ENCODE data around the gene TBC1D9B.

TBC1D9B gene

GRCh38 chr5:179828756-179829421 lies 78.8 kb downstream of the TBC1D9B start:
- 100% methylated on average over 2 of the region's 3 CpGs for WGBS (ENCODE audit: insufficient coverage)
- no peak for DNase-seq
- ChIA-PET POLR2A (interaction anchor here (0.6 to 1.0 kb wide), 3 partner anchors 9 to 358 kb away, joined by 3 read pairs; no protein-coding TSS in a partner anchor), CTCF (interaction anchor here (0.9 to 14.0 kb wide), 4 partner anchors 27 to 35 kb away, joined by 3 to 124 read pairs (median 3); partner anchors contain the start of gene LTC4S)
- H3K27me3 ChIP-seq (replicated peaks in 2 of 5; ENCODE audit: control insufficient read depth in 4 of 5, insufficient read depth in 5 of 5, low read length in 4 of 5): no peaks in the 10 kb centered on the region
- H3K4me3 ChIP-seq (ENCODE audit: control insufficient read depth in 1 of 7, extremely low read depth in 1 of 7, insufficient read depth in 4 of 7, low read depth in 2 of 7, low read length in 6 of 7): no peak overlapping the region
- H3K36me3 ChIP-seq (ENCODE audit: control insufficient read depth in 4 of 4, insufficient read depth in 4 of 4, low read length in 3 of 4): peaks cover 34 to 87% (median 72%) of the 10 kb centered on the region in 4 experiments
- no peaks in the 10 kb centered on the region for H3K9me3 ChIP-seq (ENCODE audit: control extremely low read depth in 1 of 5, control insufficient read depth in 4 of 5, insufficient read depth in 2 of 5, low read depth in 1 of 5, low read length in 4 of 5)
- peaks cover 0 to 14% (median 5%) of the 10 kb centered on the region in 4 experiments for H3K4me1 ChIP-seq (ENCODE audit: control extremely low read depth in 1 of 4, control insufficient read depth in 4 of 4, insufficient read depth in 4 of 4, low read length in 3 of 4)
- no peak overlapping the region for H3K27ac ChIP-seq (ENCODE audit: insufficient read depth in 1 of 2, low read depth in 1 of 2, low read length in 2 of 2, poor library complexity in 1 of 2, severe bottlenecking in 2 of 2)

- Histone ChIP-seq H3K4me3 (ENCODE audit: control insufficient read depth in 1 of 7, extremely low read depth in 1 of 7, insufficient read depth in 4 of 7, low read depth in 2 of 7, low read length in 6 of 7) (no peak overlapping the region), H3K36me3 (ENCODE audit: control insufficient read depth in 4 of 4, insufficient read depth in 4 of 4, low read length in 3 of 4) (peaks cover 28 to 85% (median 71%) of the 10 kb centered on the region in 4 experiments), H3K9me3 (ENCODE audit: control extremely low read depth in 1 of 5, control insufficient read depth in 4 of 5, insufficient read depth in 2 of 5, low read depth in 1 of 5, low read length in 4 of 5) (no peaks in the 10 kb centered on the region), H3K4me1 (ENCODE audit: control extremely low read depth in 1 of 4, control insufficient read depth in 4 of 4, insufficient read depth in 4 of 4, low read length in 3 of 4) (peaks cover 0 to 17% (median 7%) of the 10 kb centered on the region in 4 experiments), H3K27me3 (replicated peaks in 2 of 5; ENCODE audit: control insufficient read depth in 4 of 5, insufficient read depth in 5 of 5, low read length in 4 of 5) (no peaks in the 10 kb centered on the region), H3K27ac (ENCODE audit: insufficient read depth in 1 of 2, low read depth in 1 of 2, low read length in 2 of 2, poor library complexity in 1 of 2, severe bottlenecking in 2 of 2) (no peak overlapping the region)
- ChIA-PET CTCF (interaction anchor here (0.6 to 14.0 kb wide), 4 partner anchors 9 to 33 kb away, joined by 3 to 124 read pairs (median 3); no protein-coding TSS in a partner anchor), POLR2A (interaction anchor here (0.5 to 3.2 kb wide), 7 partner anchors 8 to 32 kb away, joined by 3 to 10 read pairs (median 3); no protein-coding TSS in a partner anchor)
- peak; percentile 66 to 92 (median 90) for DNase-seq
- 73% methylated on average over 8 of the region's 9 CpGs for WGBS (ENCODE audit: insufficient coverage)
These were observed 80.0 kb downstream of the TBC1D9B start for GRCh38 chr5:179827680-179828079.

- CTCF ChIA-PET: interaction anchor here (0.7 to 14.0 kb wide), 4 partner anchors 12 to 63 kb away, joined by 3 to 124 read pairs (median 3); no protein-coding TSS in a partner anchor
These were observed 82.0 kb downstream of the TBC1D9B start for GRCh38 chr5:179825655-179826182.

GRCh38 chr5:179824745-179825112 lies 83.0 kb downstream of the TBC1D9B start:
- no peak for DNase-seq
- no peaks in the 10 kb centered on the region for H3K27me3 ChIP-seq (replicated peaks in 2 of 5; ENCODE audit: control insufficient read depth in 4 of 5, insufficient read depth in 5 of 5, low read length in 4 of 5)
- ChIA-PET CTCF (interaction anchor here (1.0 to 14.0 kb wide), 3 partner anchors 11 to 23 kb away, joined by 3 to 124 read pairs (median 3); no protein-coding TSS in a partner anchor), POLR2A (interaction anchor here (1.4 to 3.2 kb wide), 3 partner anchors 12 to 21 kb away, joined by 4 to 10 read pairs (median 4); no protein-coding TSS in a partner anchor)
- WGBS (ENCODE audit: insufficient coverage): 100% methylated on average over 2 of the region's 3 CpGs
- no peaks in the 10 kb centered on the region for H3K9me3 ChIP-seq (ENCODE audit: control extremely low read depth in 1 of 5, control insufficient read depth in 4 of 5, insufficient read depth in 2 of 5, low read depth in 1 of 5, low read length in 4 of 5)
- no peak overlapping the region for H3K4me3 ChIP-seq (ENCODE audit: control insufficient read depth in 1 of 7, extremely low read depth in 1 of 7, insufficient read depth in 4 of 7, low read depth in 2 of 7, low read length in 6 of 7)
- peaks cover 24 to 62% (median 54%) of the 10 kb centered on the region in 4 experiments for H3K36me3 ChIP-seq (ENCODE audit: control insufficient read depth in 4 of 4, insufficient read depth in 4 of 4, low read length in 3 of 4)
- H3K4me1 ChIP-seq (ENCODE audit: control extremely low read depth in 1 of 4, control insufficient read depth in 4 of 4, insufficient read depth in 4 of 4, low read length in 3 of 4): peaks cover 0 to 36% (median 26%) of the 10 kb centered on the region in 4 experiments
- H3K27ac ChIP-seq (ENCODE audit: insufficient read depth in 1 of 2, low read depth in 1 of 2, low read length in 2 of 2, poor library complexity in 1 of 2, severe bottlenecking in 2 of 2): no peak overlapping the region

More at GRCh38 chr5:179825655-179826182, 82.0 kb downstream of the TBC1D9B start:
- Histone ChIP-seq H3K27me3 (replicated peaks in 2 of 5; ENCODE audit: control insufficient read depth in 4 of 5, insufficient read depth in 5 of 5, low read length in 4 of 5) (no peaks in the 10 kb centered on the region), H3K36me3 (ENCODE audit: control insufficient read depth in 4 of 4, insufficient read depth in 4 of 4, low read length in 3 of 4) (peaks cover 24 to 72% (median 59%) of the 10 kb centered on the region in 4 experiments), H3K4me1 (ENCODE audit: control extremely low read depth in 1 of 4, control insufficient read depth in 4 of 4, insufficient read depth in 4 of 4, low read length in 3 of 4) (peaks cover 0 to 27% (median 18%) of the 10 kb centered on the region in 4 experiments), H3K4me3 (ENCODE audit: control insufficient read depth in 1 of 7, extremely low read depth in 1 of 7, insufficient read depth in 4 of 7, low read depth in 2 of 7, low read length in 6 of 7) (no peak overlapping the region), H3K27ac (ENCODE audit: insufficient read depth in 1 of 2, low read depth in 1 of 2, low read length in 2 of 2, poor library complexity in 1 of 2, severe bottlenecking in 2 of 2) (no peak overlapping the region), H3K9me3 (ENCODE audit: control extremely low read depth in 1 of 5, control insufficient read depth in 4 of 5, insufficient read depth in 2 of 5, low read depth in 1 of 5, low read length in 4 of 5) (no peaks in the 10 kb centered on the region)
- POLR2A ChIA-PET: interaction anchor here (1.4 to 3.2 kb wide), 3 partner anchors 11 to 22 kb away, joined by 4 to 10 read pairs (median 4); no protein-coding TSS in a partner anchor
- 96% methylated on average over 9 of the region's 13 CpGs for WGBS (ENCODE audit: insufficient coverage)
- DNase-seq: peak in 1 of 3 donors; percentile 65

- POLR2A ChIA-PET: interaction anchor here (1.4 to 9.1 kb wide), 2 partner anchors 12 to 19 kb away, joined by 4 to 131 read pairs; partner anchors contain the start of gene MGAT4B
- Histone ChIP-seq H3K27ac (ENCODE audit: insufficient read depth in 1 of 2, low read depth in 1 of 2, low read length in 2 of 2, poor library complexity in 1 of 2, severe bottlenecking in 2 of 2) (no peak overlapping the region), H3K4me1 (ENCODE audit: control extremely low read depth in 1 of 4, control insufficient read depth in 4 of 4, insufficient read depth in 4 of 4, low read length in 3 of 4) (peaks cover 0 to 41% (median 32%) of the 10 kb centered on the region in 4 experiments), H3K9me3 (ENCODE audit: control extremely low read depth in 1 of 5, control insufficient read depth in 4 of 5, insufficient read depth in 2 of 5, low read depth in 1 of 5, low read length in 4 of 5) (no peaks in the 10 kb centered on the region), H3K27me3 (replicated peaks in 2 of 5; ENCODE audit: control insufficient read depth in 4 of 5, insufficient read depth in 5 of 5, low read length in 4 of 5) (no peaks in the 10 kb centered on the region), H3K4me3 (ENCODE audit: control insufficient read depth in 1 of 7, extremely low read depth in 1 of 7, insufficient read depth in 4 of 7, low read depth in 2 of 7, low read length in 6 of 7) (no peak overlapping the region), H3K36me3 (ENCODE audit: control insufficient read depth in 4 of 4, insufficient read depth in 4 of 4, low read length in 3 of 4) (peaks cover 22 to 57% (median 48%) of the 10 kb centered on the region in 4 experiments)
- DNase-seq: no peak
- CTCF ChIA-PET: interaction anchor here (14.0 kb wide), 1 partner anchor 22 kb away, joined by 124 read pairs; no protein-coding TSS in a partner anchor
- 97% methylated on average over 16 of the region's 22 CpGs for WGBS (ENCODE audit: insufficient coverage)
These were observed 83.6 kb downstream of the TBC1D9B start for GRCh38 chr5:179823937-179824744.

- Histone ChIP-seq H3K27me3 (replicated peaks in 2 of 5; ENCODE audit: control insufficient read depth in 4 of 5, insufficient read depth in 5 of 5, low read length in 4 of 5) (no peaks in the 10 kb centered on the region), H3K4me3 (ENCODE audit: control insufficient read depth in 1 of 7, extremely low read depth in 1 of 7, insufficient read depth in 4 of 7, low read depth in 2 of 7, low read length in 6 of 7) (peak overlapping the region in 6 of 7 experiments; percentile 21 to 96 (median 88)), H3K9me3 (ENCODE audit: control extremely low read depth in 1 of 5, control insufficient read depth in 4 of 5, insufficient read depth in 2 of 5, low read depth in 1 of 5, low read length in 4 of 5) (no peaks in the 10 kb centered on the region), H3K36me3 (ENCODE audit: control insufficient read depth in 4 of 4, insufficient read depth in 4 of 4, low read length in 3 of 4) (peaks cover 16 to 48% (median 38%) of the 10 kb centered on the region in 4 experiments), H3K27ac (ENCODE audit: insufficient read depth in 1 of 2, low read depth in 1 of 2, low read length in 2 of 2, poor library complexity in 1 of 2, severe bottlenecking in 2 of 2) (peak overlapping the region in 1 of 2 experiments; percentile 95), H3K4me1 (ENCODE audit: control extremely low read depth in 1 of 4, control insufficient read depth in 4 of 4, insufficient read depth in 4 of 4, low read length in 3 of 4) (peaks cover 0 to 49% (median 43%) of the 10 kb centered on the region in 4 experiments)
- ChIA-PET CTCF (interaction anchor here (1.0 to 14.0 kb wide), 4 partner anchors 9 to 20 kb away, joined by 3 to 124 read pairs (median 4); no protein-coding TSS in a partner anchor), POLR2A (interaction anchor here (0.6 to 9.1 kb wide), 6 partner anchors 10 to 655 kb away, joined by 3 to 131 read pairs (median 6); partner anchors contain the start of genes MAML1 and MGAT4B)
- DNase-seq: no peak
- 79% methylated on average over 6 of the region's 8 CpGs for WGBS (ENCODE audit: insufficient coverage)
These were observed 85.2 kb downstream of the TBC1D9B start for GRCh38 chr5:179822444-179822990.
